NOMO-1 treated with DMSO at 0.1 percent for 48 hours (cell line): ENCODE results near the gene ACSBG1.
A peak's percentile ranks its signal among the peaks of the same experiment; 100 is the strongest.

Experiments
- DNase-seq: peaks from one replicate; lab custom pipeline; 2025; ENCODE audit not compliant: unreplicated experiment; lab: John Stamatoyannopoulos, UW

Gene ACSBG1

GRCh38 chr15:78205337-78205736 lies 29.0 kb downstream of the ACSBG1 start:
- no peak for DNase-seq

- no peak for DNase-seq
Measured at GRCh38 chr15:78204351-78205309, 29.7 kb downstream of the ACSBG1 start.

GRCh38 chr15:78203346-78204225 lies 30.8 kb downstream of the ACSBG1 start:
- no peak for DNase-seq

- no peak for DNase-seq
Measured at GRCh38 chr15:78201281-78202190, 32.8 kb downstream of the ACSBG1 start.

GRCh38 chr15:78200276-78200930 lies 34.0 kb downstream of the ACSBG1 start:
- no peak for DNase-seq

GRCh38 chr15:78197632-78198031 lies 36.7 kb downstream of the ACSBG1 start:
- no peak for DNase-seq

- DNase-seq: peak; percentile 24
Measured at GRCh38 chr15:78195735-78196201, 38.6 kb downstream of the ACSBG1 start.

- DNase-seq: no peak
Measured at GRCh38 chr15:78194568-78194925, 39.8 kb downstream of the ACSBG1 start.

GRCh38 chr15:78193731-78194567 lies 40.4 kb downstream of the ACSBG1 start:
- DNase-seq: no peak

GRCh38 chr15:78192826-78193594 lies 41.4 kb downstream of the ACSBG1 start:
- DNase-seq: no peak

GRCh38 chr15:78182821-78183220 lies 51.5 kb downstream of the ACSBG1 start:
- DNase-seq: no peak

GRCh38 chr15:78182336-78182700 lies 52.0 kb downstream of the ACSBG1 start:
- no peak for DNase-seq

- DNase-seq: no peak
Measured at GRCh38 chr15:78179906-78180305, 54.5 kb downstream of the ACSBG1 start.

- DNase-seq: no peak
Measured at GRCh38 chr15:78179286-78179840, 55.0 kb downstream of the ACSBG1 start.

- no peak for DNase-seq
Measured at GRCh38 chr15:78178064-78178463, 56.3 kb downstream of the ACSBG1 start.

GRCh38 chr15:78177447-78177873 lies 56.9 kb downstream of the ACSBG1 start:
- DNase-seq: peak; percentile 18

- DNase-seq: no peak
Measured at GRCh38 chr15:78175330-78175729, 59.0 kb downstream of the ACSBG1 start.

- no peak for DNase-seq
Measured at GRCh38 chr15:78174401-78174800, 60.0 kb downstream of the ACSBG1 start.
